Measurements from ENCODE around the gene DRD5. TPM values are rescaled to one million over a fixed set of nuclear protein-coding genes. Genes with fewer than 3 reads are reported as not detected.
"Not testable (repeated sequence)": the region's sequence is repeated elsewhere in the genome, so short reads cannot be mapped to it uniquely, and the experiment has no call there.

Gene DRD5
- total RNA-seq, 1 experiment from 2014 or later: not detected

DNA sequence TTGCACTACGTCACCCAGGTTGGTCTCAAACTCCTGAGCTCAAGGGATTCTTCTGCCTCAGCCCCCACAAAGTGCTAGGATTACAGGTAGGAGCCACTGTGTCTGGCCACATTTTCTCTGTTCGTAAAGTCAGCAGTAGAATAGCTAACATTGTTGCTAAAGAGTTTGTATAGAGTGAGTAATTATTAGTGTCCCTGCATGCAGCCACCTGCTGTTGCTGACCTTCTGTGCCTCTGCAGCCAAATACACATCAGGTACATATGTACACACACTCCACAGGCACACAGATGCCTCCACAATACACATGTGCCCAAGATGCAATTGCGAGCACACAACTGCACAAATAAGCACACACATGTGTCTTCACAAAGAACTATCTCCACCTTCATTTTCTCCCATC is 10.9 kb downstream of the DRD5 start:
- Histone ChIP-seq H3K27ac (no peak overlapping the region), H3K4me3 (no peak overlapping the region), H3K27me3 (no peaks in the 10 kb centered on the region), H3K9me3 (replicated peaks) (no peaks in the 10 kb centered on the region), H3K4me1 (no peaks in the 10 kb centered on the region), H3K36me3 (no peaks in the 10 kb centered on the region)
- no peak for DNase-seq

DNA sequence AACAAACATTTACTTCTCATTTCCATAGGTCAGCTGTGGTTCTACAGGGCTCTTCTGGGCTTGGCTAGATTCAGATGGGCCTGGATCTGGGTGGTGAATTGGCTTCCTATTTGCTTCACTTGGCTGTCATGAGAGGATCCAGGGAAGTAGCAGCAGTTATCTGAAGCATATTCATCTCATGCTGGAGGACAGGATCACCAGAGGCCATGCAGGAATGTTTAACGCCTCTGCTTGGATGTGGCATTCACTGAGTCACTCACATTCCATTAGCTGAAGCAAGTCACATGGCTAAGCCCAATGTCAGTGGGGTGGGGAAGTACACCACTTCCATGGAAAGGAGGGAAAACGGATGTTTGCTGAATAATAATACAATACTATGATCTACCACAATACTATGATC is 15.2 kb downstream of the DRD5 start:
- not testable (repeated sequence) for H3K27ac ChIP-seq; H3K27me3 ChIP-seq; H3K36me3 ChIP-seq; DNase-seq; H3K4me1 ChIP-seq; H3K4me3 ChIP-seq; H3K9me3 ChIP-seq (replicated peaks)

- Histone ChIP-seq H3K4me3 (no peak overlapping the region), H3K27me3 (no peaks in the 10 kb centered on the region), H3K36me3 (no peaks in the 10 kb centered on the region), H3K27ac (no peak overlapping the region), H3K9me3 (replicated peaks) (no peaks in the 10 kb centered on the region), H3K4me1 (no peaks in the 10 kb centered on the region)
- DNase-seq: peak in 1 of 2 experiments; percentile 13
Measured at GRCh38 chr4:9800848-9801247, 19.4 kb downstream of the DRD5 start.

DNA sequence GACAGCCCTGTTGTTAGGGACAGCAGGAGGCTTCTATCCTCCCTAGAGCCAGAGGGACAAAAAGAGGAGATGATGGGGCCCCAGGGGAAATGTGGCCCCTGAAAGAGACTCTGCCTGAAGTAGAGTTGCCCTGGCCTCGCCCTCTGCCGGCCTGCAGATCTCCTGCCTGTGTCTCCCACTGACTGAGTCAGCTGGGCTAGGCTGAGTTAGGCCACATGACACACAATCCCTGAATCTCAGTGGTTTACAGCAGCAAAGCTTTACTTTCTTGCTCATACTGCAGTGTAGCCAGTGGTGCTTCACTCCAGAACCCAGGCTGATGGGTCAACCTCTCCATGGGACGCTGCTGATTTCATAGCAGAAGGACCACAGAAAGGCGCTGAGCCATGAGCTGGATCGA is 23.5 kb downstream of the DRD5 start:
- Histone ChIP-seq H3K9me3 (replicated peaks) (no peaks in the 10 kb centered on the region), H3K27ac (no peak overlapping the region), H3K36me3 (no peaks in the 10 kb centered on the region), H3K4me1 (no peaks in the 10 kb centered on the region), H3K27me3 (no peaks in the 10 kb centered on the region), H3K4me3 (no peak overlapping the region)
- no peak for DNase-seq

DNA sequence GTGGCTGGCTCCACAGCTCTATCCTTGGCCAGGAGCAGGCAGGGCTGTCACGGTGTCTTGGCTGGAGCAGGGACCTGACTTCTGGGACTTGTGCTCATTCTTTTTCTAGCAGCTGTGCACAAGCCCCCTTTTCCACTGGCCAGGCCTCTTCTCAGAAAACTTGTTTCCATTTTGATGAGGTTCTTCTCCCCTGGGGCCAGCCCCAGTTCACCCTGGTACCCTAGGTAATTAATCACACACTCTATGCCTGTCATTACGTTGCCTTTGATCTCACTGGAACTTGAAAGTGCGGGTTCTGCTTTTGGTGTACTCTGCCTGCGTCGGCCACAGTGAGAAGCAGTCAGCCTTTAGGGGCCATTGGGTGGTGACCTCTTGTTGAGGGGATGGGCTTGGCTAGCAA is 26.6 kb downstream of the DRD5 start:
- no peaks in the 10 kb centered on the region for H3K9me3 ChIP-seq (replicated peaks)
- H3K4me3 ChIP-seq: no peak overlapping the region

GRCh38 chr4:9811806-9812205 is 30.4 kb downstream of the DRD5 start:
- H3K4me1 ChIP-seq: no peaks in the 10 kb centered on the region
- no peak overlapping the region for H3K27ac ChIP-seq
- no peaks in the 10 kb centered on the region for H3K27me3 ChIP-seq
- no peak overlapping the region for H3K4me3 ChIP-seq
- H3K9me3 ChIP-seq (replicated peaks): no peaks in the 10 kb centered on the region
- no peak for DNase-seq
- H3K36me3 ChIP-seq: no peaks in the 10 kb centered on the region

More for the DNA sequence above, 26.6 kb downstream of the DRD5 start:
- Histone ChIP-seq H3K27me3 (no peaks in the 10 kb centered on the region), H3K27ac (no peak overlapping the region), H3K36me3 (no peaks in the 10 kb centered on the region), H3K4me1 (no peaks in the 10 kb centered on the region)
- no peak for DNase-seq

GRCh38 chr4:9812501-9813340 is 31.3 kb downstream of the DRD5 start:
- no peak for DNase-seq
- no peak overlapping the region for H3K27ac ChIP-seq
- no peaks in the 10 kb centered on the region for H3K4me1 ChIP-seq
- no peaks in the 10 kb centered on the region for H3K9me3 ChIP-seq (replicated peaks)
- H3K36me3 ChIP-seq: no peaks in the 10 kb centered on the region
- no peaks in the 10 kb centered on the region for H3K27me3 ChIP-seq
- no peak overlapping the region for H3K4me3 ChIP-seq

DNA sequence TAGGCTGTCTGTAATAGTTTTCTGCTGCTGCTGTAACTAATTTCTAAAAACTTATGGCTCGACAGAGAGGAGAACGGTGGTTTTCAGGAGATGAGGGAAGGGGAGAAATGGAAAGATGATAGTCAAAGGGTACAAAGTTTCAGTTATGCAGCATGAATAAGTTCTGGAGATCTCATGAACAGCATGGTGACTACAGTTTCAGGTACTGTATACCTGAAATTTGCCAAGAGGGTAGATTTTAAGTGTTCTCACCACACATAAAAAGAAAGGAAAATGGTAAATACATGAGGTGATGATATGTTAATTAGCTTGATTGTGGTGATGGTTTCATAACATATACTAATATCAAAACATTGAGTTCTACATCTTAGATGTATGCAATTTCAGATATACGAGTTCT is 34.9 kb downstream of the DRD5 start:
- H3K4me1 ChIP-seq: no peaks in the 10 kb centered on the region
- H3K9me3 ChIP-seq (replicated peaks): no peaks in the 10 kb centered on the region; the same call in 1 of the 2 replicates
- no peak overlapping the region for H3K27ac ChIP-seq
- no peak for DNase-seq
- no peak overlapping the region for H3K4me3 ChIP-seq
- H3K36me3 ChIP-seq: no peaks in the 10 kb centered on the region
- H3K27me3 ChIP-seq: no peaks in the 10 kb centered on the region

DNA sequence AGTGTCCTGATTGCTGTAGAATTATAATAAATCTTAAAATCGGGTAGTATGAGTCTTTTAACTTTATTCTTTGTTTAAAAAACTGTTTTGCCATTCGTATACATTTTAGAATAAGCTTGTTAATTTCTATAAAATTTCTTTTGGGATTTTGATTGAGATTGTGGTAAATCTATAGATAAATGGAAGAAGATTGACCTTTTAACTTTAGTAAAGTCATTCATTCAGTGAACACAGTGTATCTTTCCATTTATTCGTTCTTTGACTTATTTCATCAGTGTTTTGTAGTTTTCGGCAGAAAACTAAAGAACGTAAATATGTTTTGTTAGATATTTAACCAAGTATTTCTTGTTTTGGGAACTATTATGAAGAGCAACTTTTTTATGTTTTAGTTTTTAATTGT is 38.9 kb downstream of the DRD5 start:
- no peak for DNase-seq
- H3K9me3 ChIP-seq (replicated peaks): no peaks in the 10 kb centered on the region; the same call in 1 of the 2 replicates
- no peaks in the 10 kb centered on the region for H3K36me3 ChIP-seq
- no peak overlapping the region for H3K4me3 ChIP-seq
- H3K27ac ChIP-seq: no peak overlapping the region
- no peaks in the 10 kb centered on the region for H3K4me1 ChIP-seq
- no peaks in the 10 kb centered on the region for H3K27me3 ChIP-seq

- H3K4me3 ChIP-seq: no peak overlapping the region
- H3K27ac ChIP-seq: no peak overlapping the region
- no peak for DNase-seq
- no peaks in the 10 kb centered on the region for H3K9me3 ChIP-seq (replicated peaks)
- no peaks in the 10 kb centered on the region for H3K36me3 ChIP-seq
- no peaks in the 10 kb centered on the region for H3K27me3 ChIP-seq
- H3K4me1 ChIP-seq: no peaks in the 10 kb centered on the region
Measured at GRCh38 chr4:9825049-9825448, 43.6 kb downstream of the DRD5 start.

- Histone ChIP-seq H3K27ac (no peak overlapping the region), H3K4me1 (no peaks in the 10 kb centered on the region), H3K9me3 (replicated peaks) (no peaks in the 10 kb centered on the region), H3K4me3 (no peak overlapping the region), H3K27me3 (no peaks in the 10 kb centered on the region), H3K36me3 (no peaks in the 10 kb centered on the region)
- DNase-seq: no peak
Measured at GRCh38 chr4:9826551-9826950, 45.1 kb downstream of the DRD5 start.

DNA sequence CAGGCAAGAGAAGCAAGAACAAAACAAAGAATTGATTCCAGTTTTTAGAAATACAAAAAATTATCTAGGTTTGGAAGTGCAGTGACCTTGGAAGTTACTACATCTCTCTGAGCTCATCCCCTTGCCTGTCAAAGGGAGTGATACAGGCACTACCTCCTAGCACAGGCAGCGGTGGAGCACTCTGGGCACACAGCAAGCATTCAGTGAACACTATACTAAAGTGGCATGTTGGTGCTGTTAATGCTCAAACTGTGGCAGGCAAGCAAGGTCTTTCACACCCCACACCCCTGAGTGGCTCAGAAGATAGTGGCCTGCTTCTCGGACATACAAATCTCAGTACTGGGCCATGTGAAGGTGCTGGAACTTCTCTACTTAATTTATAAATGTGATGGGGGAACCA is 51.2 kb downstream of the DRD5 start:
- Histone ChIP-seq H3K27me3 (no peaks in the 10 kb centered on the region), H3K36me3 (no peaks in the 10 kb centered on the region), H3K27ac (no peak overlapping the region), H3K4me1 (no peaks in the 10 kb centered on the region), H3K9me3 (replicated peaks) (no peaks in the 10 kb centered on the region), H3K4me3 (no peak overlapping the region)
- no peak for DNase-seq

DNA sequence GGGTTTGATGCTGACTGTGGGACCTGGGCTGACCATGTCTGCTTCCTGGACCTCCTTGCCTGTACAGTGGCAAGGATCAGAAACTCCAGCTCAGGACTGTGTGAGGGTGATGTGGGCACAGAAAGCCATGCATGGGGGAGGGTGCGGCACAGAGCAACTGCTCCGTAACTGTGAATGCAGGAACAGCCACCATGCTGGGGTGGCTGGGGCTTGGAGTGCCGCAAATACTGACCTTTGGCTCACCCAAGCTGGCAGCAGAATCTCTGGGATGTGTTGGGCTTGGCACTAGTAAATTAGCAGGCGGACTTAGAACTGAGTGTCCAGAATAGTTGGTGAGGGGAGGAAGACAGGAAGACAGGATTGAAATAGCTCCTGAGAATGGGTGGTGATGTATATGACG is 52.0 kb downstream of the DRD5 start:
- no peaks in the 10 kb centered on the region for H3K27me3 ChIP-seq
- H3K9me3 ChIP-seq (replicated peaks): no peaks in the 10 kb centered on the region
- no peaks in the 10 kb centered on the region for H3K4me1 ChIP-seq
- DNase-seq: no peak
- H3K4me3 ChIP-seq: no peak overlapping the region
- H3K27ac ChIP-seq: no peak overlapping the region
- no peaks in the 10 kb centered on the region for H3K36me3 ChIP-seq

Data from SJCRH30 (cell line).